Astrocyte (in vitro differentiated cells and primary cell): Measurements from ENCODE around the gene GCHFR.

Experiments used
- CTCF ChIP-seq: IDR thresholded peaks from 2 replicates; pipeline ENCODE4 v1.5.1; 2011; ENCODE audit warnings: low read depth, mild to moderate bottlenecking, inconsistent platforms, low read length, moderate library complexity; ENCODE audit not compliant: insufficient read depth
- EZH2 ChIP-seq: IDR thresholded peaks from 2 replicates; pipeline ENCODE4 v1.6.1; 2012; ENCODE audit warnings: mild to moderate bottlenecking, low read length, inconsistent platforms; ENCODE audit not compliant: insufficient read depth

- TF ChIP-seq CTCF (no peak), EZH2 (no peak)
These were observed 23.5 kb downstream of the GCHFR start for GRCh38 chr15:40787344-40787841.
